ENCODE results near the gene B3GAT2. TPM values are rescaled to one million over a fixed set of nuclear protein-coding genes. Genes with fewer than 3 reads are reported as not detected.

The B3GAT2 gene
- total RNA-seq, 2 experiments from 2014 or later, result 0.06 TPM; not detected in 1

GRCh38 chr6:70846207-70846835, 110.5 kb downstream of the B3GAT2 start:
- Mint-ChIP-seq H3K27ac (no peak overlapping the region), H3K27me3 (no peaks in the 10 kb centered on the region), H3K36me3 (peaks cover 14% of the 10 kb centered on the region), H3K4me3 (no peak overlapping the region), H3K9me3 (no peaks in the 10 kb centered on the region), H3K4me1 (no peaks in the 10 kb centered on the region)
- DNase-seq, result no peak
- POLR2A ChIA-PET, result no interaction called here
- no peak for ATAC-seq (ENCODE audit: low read depth)

GRCh38 chr6:70844301-70844700, 112.6 kb downstream of the B3GAT2 start:
- no peaks in the 10 kb centered on the region for H3K27me3 Mint-ChIP-seq

GRCh38 chr6:70843328-70843918, 113.4 kb downstream of the B3GAT2 start:
- Mint-ChIP-seq H3K4me1 (peaks cover 3% of the 10 kb centered on the region), H3K27me3 (no peaks in the 10 kb centered on the region), H3K36me3 (peaks cover 17% of the 10 kb centered on the region), H3K4me3 (no peak overlapping the region), H3K27ac (no peak overlapping the region), H3K9me3 (no peaks in the 10 kb centered on the region)
- ATAC-seq (ENCODE audit: low read depth), result no peak
- no peak for DNase-seq
- POLR2A ChIA-PET, result no interaction called here

More at GRCh38 chr6:70844301-70844700, 112.6 kb downstream of the B3GAT2 start:
- Mint-ChIP-seq H3K4me1 (no peaks in the 10 kb centered on the region), H3K9me3 (no peaks in the 10 kb centered on the region), H3K4me3 (no peak overlapping the region), H3K36me3 (peaks cover 15% of the 10 kb centered on the region), H3K27ac (no peak overlapping the region)
- ATAC-seq (ENCODE audit: low read depth), result no peak
- POLR2A ChIA-PET, result no interaction called here
- DNase-seq, result no peak

- Mint-ChIP-seq H3K27ac (no peak overlapping the region), H3K9me3 (no peaks in the 10 kb centered on the region)
These were observed 114.3 kb downstream of the B3GAT2 start for GRCh38 chr6:70842541-70842940.

GRCh38 chr6:70841112-70841511, 115.7 kb downstream of the B3GAT2 start:
- Mint-ChIP-seq H3K36me3 (peaks cover 15% of the 10 kb centered on the region), H3K9me3 (no peaks in the 10 kb centered on the region), H3K27ac (no peak overlapping the region), H3K4me3 (no peak overlapping the region), H3K4me1 (peaks cover 3% of the 10 kb centered on the region), H3K27me3 (no peaks in the 10 kb centered on the region)
- DNase-seq (no peak), ATAC-seq (ENCODE audit: low read depth) (no peak)
- POLR2A ChIA-PET, result no interaction called here

More at GRCh38 chr6:70842541-70842940, 114.3 kb downstream of the B3GAT2 start:
- peaks cover 3% of the 10 kb centered on the region for H3K4me1 Mint-ChIP-seq
- no peak for DNase-seq
- no peak overlapping the region for H3K4me3 Mint-ChIP-seq
- peaks cover 15% of the 10 kb centered on the region for H3K36me3 Mint-ChIP-seq
- POLR2A ChIA-PET, result no interaction called here
- H3K27me3 Mint-ChIP-seq, result no peaks in the 10 kb centered on the region
- ATAC-seq (ENCODE audit: low read depth), result no peak

- Mint-ChIP-seq H3K36me3 (peaks cover 15% of the 10 kb centered on the region), H3K27ac (no peak overlapping the region), H3K4me1 (peaks cover 3% of the 10 kb centered on the region), H3K27me3 (no peaks in the 10 kb centered on the region), H3K4me3 (no peak overlapping the region), H3K9me3 (no peaks in the 10 kb centered on the region)
- ATAC-seq (ENCODE audit: low read depth) (no peak), DNase-seq (no peak)
- POLR2A ChIA-PET, result no interaction called here
These were observed 117.3 kb downstream of the B3GAT2 start for GRCh38 chr6:70839286-70840266.

GRCh38 chr6:70838907-70839285, 118.0 kb downstream of the B3GAT2 start:
- DNase-seq (no peak), ATAC-seq (ENCODE audit: low read depth) (no peak)
- H3K27ac Mint-ChIP-seq, result no peak overlapping the region
- peaks cover 3% of the 10 kb centered on the region for H3K4me1 Mint-ChIP-seq
- POLR2A ChIA-PET, result no interaction called here
- no peaks in the 10 kb centered on the region for H3K9me3 Mint-ChIP-seq
- H3K4me3 Mint-ChIP-seq, result no peak overlapping the region
- peaks cover 15% of the 10 kb centered on the region for H3K36me3 Mint-ChIP-seq
- H3K27me3 Mint-ChIP-seq, result no peaks in the 10 kb centered on the region

- Mint-ChIP-seq H3K9me3 (peaks cover 1% of the 10 kb centered on the region), H3K4me3 (no peak overlapping the region), H3K27me3 (no peaks in the 10 kb centered on the region), H3K4me1 (peaks cover 3% of the 10 kb centered on the region), H3K36me3 (peaks cover 19% of the 10 kb centered on the region), H3K27ac (no peak overlapping the region)
- POLR2A ChIA-PET, result no interaction called here
- DNase-seq (no peak), ATAC-seq (ENCODE audit: low read depth) (no peak)
These were observed 122.3 kb downstream of the B3GAT2 start for GRCh38 chr6:70834520-70834919.

GRCh38 chr6:70831427-70831826, 125.4 kb downstream of the B3GAT2 start:
- peaks cover 1% of the 10 kb centered on the region for H3K9me3 Mint-ChIP-seq

GRCh38 chr6:70823651-70824050, 133.2 kb downstream of the B3GAT2 start:
- Mint-ChIP-seq H3K27ac (no peak overlapping the region), H3K4me1 (no peaks in the 10 kb centered on the region), H3K27me3 (no peaks in the 10 kb centered on the region), H3K4me3 (no peak overlapping the region), H3K36me3 (peaks cover 20% of the 10 kb centered on the region), H3K9me3 (peaks cover 4% of the 10 kb centered on the region)
- POLR2A ChIA-PET, result no interaction called here
- ATAC-seq (ENCODE audit: low read depth), result no peak
- no peak for DNase-seq

More at GRCh38 chr6:70831427-70831826, 125.4 kb downstream of the B3GAT2 start:
- Mint-ChIP-seq H3K4me1 (no peaks in the 10 kb centered on the region), H3K4me3 (no peak overlapping the region), H3K36me3 (peaks cover 15% of the 10 kb centered on the region), H3K27ac (no peak overlapping the region), H3K27me3 (no peaks in the 10 kb centered on the region)
- POLR2A ChIA-PET, result no interaction called here
- DNase-seq, result no peak
- ATAC-seq (ENCODE audit: low read depth), result no peak

- Mint-ChIP-seq H3K27ac (no peak overlapping the region), H3K9me3 (peaks cover 4% of the 10 kb centered on the region), H3K4me3 (no peak overlapping the region), H3K36me3 (peaks cover 16% of the 10 kb centered on the region), H3K4me1 (no peaks in the 10 kb centered on the region), H3K27me3 (no peaks in the 10 kb centered on the region)
- POLR2A ChIA-PET, result interaction anchor here (1.0 kb wide), 1 partner anchor 14 kb away, joined by 3 read pairs; no protein-coding TSS in a partner anchor
- ATAC-seq (ENCODE audit: low read depth), result no peak
- no peak for DNase-seq
These were observed 135.1 kb downstream of the B3GAT2 start for GRCh38 chr6:70821751-70822150.

- no peak overlapping the region for H3K4me3 Mint-ChIP-seq
- POLR2A ChIA-PET, result interaction anchor here (1.0 kb wide), 1 partner anchor 13 kb away, joined by 3 read pairs; no protein-coding TSS in a partner anchor
- H3K4me1 Mint-ChIP-seq, result no peaks in the 10 kb centered on the region
- peaks cover 4% of the 10 kb centered on the region for H3K9me3 Mint-ChIP-seq
- no peaks in the 10 kb centered on the region for H3K27me3 Mint-ChIP-seq
- no peak overlapping the region for H3K27ac Mint-ChIP-seq
- ATAC-seq (ENCODE audit: low read depth) (no peak), DNase-seq (no peak)
- H3K36me3 Mint-ChIP-seq, result peaks cover 16% of the 10 kb centered on the region
These were observed 136.1 kb downstream of the B3GAT2 start for GRCh38 chr6:70820778-70821177.

GRCh38 chr6:70819646-70820045, 137.2 kb downstream of the B3GAT2 start:
- no peak overlapping the region for H3K27ac Mint-ChIP-seq
- no peak overlapping the region for H3K4me3 Mint-ChIP-seq
- H3K36me3 Mint-ChIP-seq, result peaks cover 13% of the 10 kb centered on the region
- no peaks in the 10 kb centered on the region for H3K27me3 Mint-ChIP-seq
- H3K9me3 Mint-ChIP-seq, result peaks cover 4% of the 10 kb centered on the region
- no peak for ATAC-seq (ENCODE audit: low read depth)
- POLR2A ChIA-PET, result no interaction called here
- no peaks in the 10 kb centered on the region for H3K4me1 Mint-ChIP-seq
- DNase-seq, result no peak

All from activated naive CD8-positive, alpha-beta T cell treated with anti-CD3 and anti-CD28 coated beads, Interleukin-2, amount 10 ng/mL, durations not matched to agents 7 days and 5 days (primary cell).